GM12892 (cell line): Measurements from ENCODE around the gene CRYZ.

Experiments used
- POLR2A ChIP-seq: IDR thresholded peaks from 2 replicates; pipeline ENCODE4 v1.6.1; 2011; ENCODE audit warnings: low read depth, low read length, control low read depth
- POLR2AphosphoS5 ChIP-seq: IDR thresholded peaks from 2 replicates; pipeline ENCODE4 v1.6.1; 2011; ENCODE audit warnings: low read depth, low read length, control low read depth

DNA sequence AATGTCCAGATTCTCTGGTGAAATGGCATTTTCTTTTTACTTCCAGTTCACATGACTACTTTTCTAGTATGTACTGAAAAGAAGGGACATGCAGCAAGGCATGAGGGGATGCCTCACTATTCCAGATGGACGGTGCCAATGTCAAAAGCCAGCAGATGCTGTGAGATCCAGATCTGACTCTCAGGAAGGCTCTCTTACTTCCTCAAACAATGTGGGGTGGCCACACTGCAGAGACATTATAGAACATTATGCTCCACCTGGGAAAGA lies 17.7 kb downstream of the CRYZ start:
- TF ChIP-seq POLR2A = no peak
- no peak for TF ChIP-seq POLR2AphosphoS5
